Ureter (tissue), 1 donor: ENCODE results near the gene AP3S2. TPM values are rescaled to one million over a fixed set of nuclear protein-coding genes. Genes with fewer than 3 reads are reported as not detected.
"Not testable (repeated sequence)": the region's sequence is repeated elsewhere in the genome, so short reads cannot be mapped to it uniquely, and the experiment has no call there.

Experiments used
- DNase-seq: peaks from one replicate; pipeline ENCODE4 v3.0.0-alpha.2; 2020; ENCODE audit warnings: low spot score
- total RNA-seq: library from RNA; stranded (reverse); gene quantifications from one replicate; pipeline ENCODE4 v1.2.4, GENCODE V29; 2023
- donor health status: DM: yes; HTN: yes; CAD: no.

AP3S2 gene
- total RNA-seq, 1 donor from 2014 or later = 52.8 TPM

DNA sequence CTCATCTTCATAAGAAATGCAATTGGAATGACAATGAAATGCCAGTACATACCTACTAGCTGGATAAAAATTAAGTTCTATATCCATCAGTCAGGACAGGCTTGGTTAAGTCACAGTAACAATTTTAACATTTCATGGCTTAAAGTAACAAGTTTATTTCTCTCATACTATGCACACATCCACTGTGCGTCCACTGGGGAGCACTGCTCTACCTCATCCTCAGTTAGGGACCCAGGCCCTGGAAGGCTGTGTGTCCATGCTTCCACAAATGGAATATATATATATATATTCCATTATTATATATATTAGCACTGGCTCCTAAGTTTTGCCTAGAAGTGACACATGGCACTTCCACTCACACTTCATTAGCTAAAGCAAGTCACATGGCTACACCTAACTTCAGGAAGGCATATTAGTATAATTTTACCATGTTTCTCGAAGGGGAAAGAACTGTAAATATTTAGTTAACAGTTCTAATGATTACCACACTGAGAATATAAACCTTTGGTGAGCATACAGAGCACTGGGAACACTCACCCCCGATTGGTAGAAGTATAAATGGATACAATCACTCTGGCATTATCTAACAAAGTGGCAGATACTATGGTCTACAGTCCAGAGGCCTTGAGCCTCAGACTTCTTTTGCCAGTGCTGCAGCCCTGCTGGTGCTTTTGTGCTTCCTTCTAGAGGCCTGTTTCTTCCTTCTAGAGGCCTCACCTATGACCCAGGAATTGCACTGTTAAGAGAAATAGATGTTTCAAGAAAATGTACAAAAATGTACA, 28.6 kb downstream of the AP3S2 start:
- DNase-seq = no peak

DNA sequence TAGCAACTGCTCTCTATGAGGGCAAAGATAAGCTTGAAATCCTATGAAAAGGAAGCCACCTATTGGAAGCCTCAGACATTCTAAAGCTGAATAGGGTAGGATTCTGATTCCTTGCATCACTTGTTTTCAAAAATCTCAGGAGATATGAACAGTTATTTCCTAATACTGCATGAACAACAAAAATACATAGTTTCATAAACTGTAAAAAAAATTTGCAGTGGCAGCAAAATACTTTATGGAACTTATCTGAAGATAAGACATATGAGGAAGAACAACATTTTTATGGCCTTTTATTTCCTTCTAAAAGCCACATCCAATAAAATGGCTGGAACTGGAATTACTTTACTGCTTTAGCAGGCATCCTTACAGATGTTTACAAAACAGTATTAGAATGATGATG, 29.9 kb downstream of the AP3S2 start:
- no peak for DNase-seq

DNA sequence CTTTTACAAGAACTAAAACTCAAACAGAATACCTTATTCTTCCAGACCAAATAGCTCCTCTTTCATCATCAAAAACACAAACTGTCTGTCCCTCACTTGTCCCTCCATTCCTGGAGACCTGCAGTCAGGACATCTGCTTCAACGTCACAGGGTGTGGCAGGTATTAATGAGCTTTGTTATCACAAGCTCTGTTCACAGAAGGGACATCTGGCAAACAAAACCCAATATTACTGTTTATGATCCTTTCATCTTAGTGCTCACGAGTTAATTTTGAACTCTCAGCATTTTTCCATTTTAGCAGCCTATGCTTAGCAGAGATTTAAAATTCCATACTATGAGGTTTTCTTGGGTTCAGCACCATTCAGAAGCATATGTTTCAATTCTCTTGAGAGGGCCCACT, 32.9 kb downstream of the AP3S2 start:
- DNase-seq = no peak

DNA sequence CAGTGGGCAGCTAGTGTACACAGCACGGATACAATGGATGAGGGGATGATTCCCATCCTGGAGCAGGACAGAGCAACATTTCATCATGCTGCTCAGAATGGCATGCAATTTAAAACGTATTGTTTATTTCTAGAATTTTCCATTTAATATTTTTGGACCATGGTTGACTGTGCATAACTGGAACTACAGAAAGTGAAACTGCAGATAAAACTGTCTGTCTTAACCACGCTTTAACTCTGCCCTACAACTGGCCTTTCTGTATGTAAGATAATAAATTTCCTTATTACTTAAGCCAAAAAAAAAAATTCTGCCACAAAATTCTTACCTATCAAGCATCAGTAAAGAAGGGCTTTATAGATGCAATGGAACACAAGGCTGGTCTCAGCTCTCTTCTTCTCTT, 33.4 kb downstream of the AP3S2 start:
- DNase-seq = no peak

DNA sequence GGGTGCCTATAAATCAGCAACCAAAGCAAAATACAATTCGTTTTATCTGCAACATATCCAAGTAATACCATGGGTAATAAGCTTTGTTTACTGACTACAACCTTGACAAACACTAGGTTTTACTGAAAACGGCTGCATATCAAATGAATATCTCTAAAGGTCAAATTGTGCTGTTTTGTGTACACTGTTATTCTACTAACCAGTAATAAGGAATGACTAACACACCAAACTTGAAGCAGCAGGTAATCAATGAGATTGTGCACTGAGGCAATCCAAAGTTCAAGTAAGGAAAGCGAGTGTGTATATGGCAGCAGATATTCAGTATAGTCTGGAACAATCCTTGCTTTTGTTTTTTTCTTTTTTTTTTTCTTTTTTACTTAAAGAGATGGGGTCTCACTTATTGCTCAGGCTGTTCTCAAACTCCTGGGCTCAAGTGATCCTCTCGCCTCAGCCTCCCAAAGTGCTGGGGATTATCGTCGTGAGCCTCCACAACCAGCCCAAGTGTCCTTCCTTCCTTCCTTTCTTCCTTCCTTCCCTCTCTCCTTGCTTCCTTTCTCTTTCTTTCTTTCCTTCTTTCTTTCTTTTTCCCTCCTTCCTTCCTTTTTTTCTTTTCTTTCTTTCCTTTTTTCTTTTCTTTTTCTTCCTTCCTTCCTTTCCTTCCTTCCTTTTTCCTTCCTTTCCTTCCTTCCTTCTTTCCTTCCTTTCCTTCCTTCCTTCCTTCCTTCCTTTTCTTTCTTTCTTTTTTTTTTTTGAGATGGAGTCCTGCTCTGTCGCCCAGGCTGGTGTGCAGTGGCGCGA, 34.9 kb downstream of the AP3S2 start:
- no peak for DNase-seq

DNA sequence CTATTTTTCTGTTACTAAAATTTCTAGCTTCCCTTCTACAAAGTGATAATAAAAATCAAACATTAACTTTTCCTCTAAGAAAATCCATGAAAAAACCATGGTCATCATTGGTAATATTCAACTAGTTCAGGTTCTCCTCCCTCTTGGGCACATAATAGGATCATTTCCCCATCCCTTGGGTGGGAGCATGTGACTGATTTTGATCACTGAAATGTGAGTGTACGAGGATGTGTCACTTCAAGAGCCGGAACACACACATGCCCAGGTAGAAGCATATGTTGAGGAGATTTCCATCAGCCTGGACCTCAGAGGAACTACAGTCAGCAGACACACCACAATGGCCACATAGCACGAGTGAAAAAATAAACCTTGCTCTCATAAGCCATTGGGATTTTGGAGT, 36.1 kb downstream of the AP3S2 start:
- DNase-seq = no peak

DNA sequence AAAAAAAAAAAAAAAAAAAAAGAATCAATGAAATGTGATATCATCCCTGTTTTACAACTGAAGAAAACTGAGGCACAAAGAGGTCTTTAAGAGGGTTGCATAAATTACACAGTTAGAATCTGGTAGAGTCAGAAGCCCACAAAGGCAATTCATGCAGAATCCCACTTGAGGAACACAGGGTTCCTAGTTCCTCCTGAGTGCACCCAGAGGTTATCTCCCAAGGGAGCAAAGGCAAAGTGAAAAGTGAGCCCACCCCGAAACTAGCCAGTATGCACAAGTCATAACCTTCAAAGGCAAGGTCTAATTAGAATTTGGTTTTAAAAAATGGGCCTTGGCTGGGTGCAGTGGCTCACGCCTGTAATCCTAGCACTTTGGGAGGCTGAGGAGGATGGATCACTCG, 37.8 kb downstream of the AP3S2 start:
- DNase-seq = no peak

DNA sequence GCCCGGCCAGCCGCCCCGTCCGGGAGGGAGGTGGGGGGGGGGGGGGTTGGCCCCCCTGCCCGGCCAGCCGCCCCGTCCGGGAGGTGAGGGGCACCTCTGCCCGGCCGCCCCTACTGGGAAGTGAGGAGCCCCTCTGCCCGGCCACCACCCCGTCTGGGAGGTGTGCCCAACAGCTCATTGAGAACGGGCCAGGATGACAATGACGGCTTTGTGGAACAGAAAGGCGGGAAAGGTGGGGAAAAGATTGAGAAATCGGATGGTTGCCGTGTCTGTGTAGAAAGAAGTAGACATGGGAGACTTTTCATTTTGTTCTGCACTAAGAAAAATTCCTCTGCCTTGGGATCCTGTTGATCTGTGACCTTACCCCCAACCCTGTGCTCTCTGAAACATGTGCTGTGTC, 38.9 kb downstream of the AP3S2 start:
- not testable (repeated sequence) for DNase-seq

DNA sequence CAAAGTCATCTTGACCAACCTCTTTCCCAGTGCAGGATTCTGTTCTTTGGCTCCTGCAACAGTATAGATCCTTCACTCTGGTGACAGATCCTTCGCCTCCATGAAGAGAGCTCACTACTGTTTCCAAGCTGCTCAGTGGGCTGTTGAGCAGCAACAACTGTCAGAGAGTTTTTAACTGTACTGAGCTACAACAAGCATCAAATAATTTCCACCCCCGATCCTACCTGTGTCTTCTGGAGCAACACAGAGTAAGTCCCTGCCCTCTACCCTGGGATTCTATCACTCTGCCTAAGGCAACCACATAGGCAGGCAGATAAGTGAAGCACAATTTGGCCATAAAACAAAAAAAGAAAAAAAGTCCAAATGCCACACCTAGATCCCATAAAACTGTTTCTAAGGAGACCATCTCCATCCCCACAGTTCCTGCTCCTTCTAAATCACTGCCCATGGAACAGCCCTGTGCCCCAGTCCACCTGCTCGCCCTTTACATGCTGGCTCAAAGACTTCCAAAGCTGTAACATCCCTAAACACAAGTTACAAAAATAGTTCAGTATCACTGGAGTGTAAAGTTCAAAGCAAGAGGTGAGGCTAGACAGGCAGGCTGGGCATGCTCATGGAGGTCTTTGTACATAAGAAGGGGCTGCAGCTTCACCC, 41.3 kb downstream of the AP3S2 start:
- no peak for DNase-seq

DNA sequence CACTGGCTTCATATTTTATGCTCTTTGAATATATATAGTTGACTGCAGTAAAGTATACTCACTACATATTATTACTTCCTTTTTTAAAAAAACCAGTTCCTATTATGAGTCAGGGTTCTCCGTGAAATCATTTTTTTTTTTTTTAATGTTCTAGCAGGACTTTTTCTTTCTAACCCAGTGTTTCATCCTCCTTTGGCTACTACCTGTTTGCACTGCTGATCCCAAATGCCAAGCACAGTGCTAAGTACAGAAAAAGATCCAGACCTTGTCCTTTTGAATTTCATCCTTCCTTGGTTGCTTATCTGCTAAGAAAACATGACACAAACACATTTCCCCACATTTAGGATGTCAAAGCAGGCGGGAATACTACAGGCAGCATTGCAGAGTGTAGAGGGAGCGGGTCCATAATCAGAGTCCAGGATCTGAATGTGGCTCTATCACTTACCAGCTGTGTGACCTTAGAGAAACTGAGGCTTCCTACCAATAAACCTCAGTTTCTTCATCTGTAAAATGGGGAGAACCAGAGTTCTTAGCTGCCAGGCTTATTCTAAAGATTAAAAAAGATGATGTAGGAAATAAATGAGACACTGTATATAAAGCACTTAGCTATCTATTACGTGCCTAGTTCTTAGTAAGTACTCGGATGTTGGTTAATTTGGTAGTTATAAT, 42.0 kb downstream of the AP3S2 start:
- DNase-seq = no peak

DNA sequence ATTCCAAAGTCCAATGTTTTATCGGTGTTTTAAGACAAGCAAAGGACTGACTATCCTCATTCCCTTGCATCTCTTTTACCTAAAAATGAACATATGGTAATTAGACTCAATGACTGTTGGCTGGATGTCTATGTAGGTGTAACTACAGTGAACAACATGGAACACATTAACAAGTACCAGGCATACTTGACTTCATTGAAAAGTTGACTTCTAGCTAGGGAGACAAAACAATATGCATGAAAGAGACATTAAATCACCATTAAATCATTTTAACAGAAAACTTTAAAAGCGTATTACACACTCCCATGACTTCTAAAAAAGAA, 44.9 kb downstream of the AP3S2 start:
- DNase-seq = no peak

DNA sequence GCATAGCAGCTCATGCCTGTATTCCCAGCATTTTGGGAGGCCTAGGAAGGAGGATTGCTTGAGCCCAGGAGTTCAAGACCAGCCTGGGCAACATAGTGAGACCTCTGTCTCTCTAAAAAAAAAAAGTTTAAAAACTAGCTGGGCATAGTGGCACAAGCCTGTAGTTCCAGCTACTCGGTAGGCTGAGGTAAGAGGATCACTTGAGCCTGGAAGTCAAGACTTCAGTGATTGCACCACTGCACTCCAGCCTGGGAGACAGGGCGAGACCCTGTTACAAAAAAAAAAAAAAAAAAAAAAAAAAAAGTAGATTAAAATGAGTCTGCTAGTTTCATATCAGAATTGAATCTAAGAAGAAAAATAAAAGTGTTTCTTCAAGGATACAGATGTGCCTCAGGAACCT, 46.7 kb downstream of the AP3S2 start:
- no peak for DNase-seq

DNA sequence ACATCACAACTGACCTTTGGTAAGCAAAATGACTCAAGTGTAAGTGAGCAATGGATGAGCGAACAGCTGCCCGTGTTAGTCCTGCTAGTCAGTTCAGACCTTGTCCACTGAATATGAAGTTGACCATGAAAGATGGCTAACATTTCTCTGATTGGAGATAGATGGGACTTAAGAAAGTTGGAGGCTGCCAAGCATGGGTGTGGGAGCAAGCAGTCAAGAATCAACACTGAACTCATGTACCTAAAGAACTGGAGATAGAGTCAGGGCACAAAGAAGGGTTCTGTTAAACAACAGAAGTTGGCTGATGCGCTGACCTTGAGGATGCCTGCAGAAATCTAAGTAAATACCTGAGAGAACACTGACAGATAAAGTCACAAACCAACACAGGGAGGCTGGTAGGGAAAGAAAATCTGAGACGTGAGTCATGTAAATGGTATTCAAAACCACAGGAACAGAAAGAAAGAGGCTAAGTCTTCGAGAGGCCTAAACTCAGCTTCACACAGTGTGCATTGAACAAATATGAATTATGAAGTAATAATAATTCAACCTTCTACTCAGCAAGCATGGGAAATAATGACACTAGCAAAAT, 48.4 kb downstream of the AP3S2 start:
- no peak for DNase-seq

DNA sequence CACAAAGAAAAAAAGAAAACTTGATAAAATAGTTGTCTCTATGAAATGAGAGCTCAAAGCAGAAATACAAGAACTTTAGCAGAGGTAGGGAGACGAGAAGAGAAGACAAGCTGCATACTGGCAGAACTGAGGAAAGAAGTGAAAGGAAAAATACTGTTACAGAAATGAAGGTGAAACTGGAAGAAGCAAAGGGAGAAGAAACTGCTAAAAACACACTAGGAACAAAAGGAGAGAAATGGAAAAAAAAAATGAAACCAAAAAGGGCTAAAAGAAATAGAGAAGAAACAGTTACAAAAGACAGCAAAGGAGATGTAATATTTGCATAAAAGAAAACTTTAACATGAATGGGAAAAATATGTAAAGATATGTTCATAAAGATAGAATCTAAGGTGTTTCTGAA, 51.8 kb downstream of the AP3S2 start:
- DNase-seq = no peak

DNA sequence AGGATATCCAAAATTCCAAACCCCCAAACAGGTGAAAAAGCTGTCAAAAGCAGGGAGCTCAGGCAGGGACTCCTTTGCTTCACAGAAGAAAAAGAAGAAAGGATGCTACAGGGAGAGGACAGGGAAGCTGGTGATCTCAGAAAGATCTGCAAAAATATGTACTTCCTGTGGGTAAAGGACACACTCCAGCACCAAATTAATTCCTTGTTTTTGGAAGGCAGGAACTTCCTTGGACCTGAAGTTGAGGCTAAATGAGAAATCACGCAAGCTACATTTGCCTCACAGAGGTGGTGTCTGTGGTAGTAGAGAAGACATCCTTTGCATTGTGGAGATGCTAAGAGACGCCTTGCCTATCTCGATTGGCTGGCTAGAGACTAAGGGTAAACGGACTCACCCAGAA, 52.5 kb downstream of the AP3S2 start:
- DNase-seq = no peak

DNA sequence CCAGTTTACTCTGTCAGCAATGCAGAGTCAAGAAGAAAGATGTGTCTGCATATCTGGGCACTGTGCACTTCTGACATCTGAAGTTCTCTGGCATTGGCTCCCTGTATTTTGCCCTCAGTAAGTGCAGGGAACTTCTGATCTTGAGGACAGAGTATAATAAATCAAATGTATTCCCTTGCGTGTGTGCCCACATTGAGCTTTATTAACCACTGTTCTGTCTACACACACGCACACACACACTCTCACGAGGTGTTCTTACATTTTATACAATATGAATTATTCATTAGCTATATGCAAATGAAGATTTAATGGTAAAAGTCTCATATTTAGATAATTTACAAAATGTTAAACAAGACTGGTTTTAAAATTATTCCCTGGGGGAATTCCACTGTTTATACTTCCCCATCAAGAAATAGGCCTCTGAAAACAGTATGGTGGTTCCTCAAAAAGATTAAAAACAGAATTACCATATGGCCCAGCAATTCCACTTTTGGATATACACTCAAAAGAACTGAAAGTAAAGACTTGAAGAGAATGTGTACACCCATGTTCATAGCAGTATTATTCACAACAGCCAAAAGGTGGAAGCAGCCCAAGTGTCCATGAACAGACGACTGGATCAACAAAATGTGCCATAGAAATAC, 54.5 kb downstream of the AP3S2 start:
- DNase-seq = no peak

DNA sequence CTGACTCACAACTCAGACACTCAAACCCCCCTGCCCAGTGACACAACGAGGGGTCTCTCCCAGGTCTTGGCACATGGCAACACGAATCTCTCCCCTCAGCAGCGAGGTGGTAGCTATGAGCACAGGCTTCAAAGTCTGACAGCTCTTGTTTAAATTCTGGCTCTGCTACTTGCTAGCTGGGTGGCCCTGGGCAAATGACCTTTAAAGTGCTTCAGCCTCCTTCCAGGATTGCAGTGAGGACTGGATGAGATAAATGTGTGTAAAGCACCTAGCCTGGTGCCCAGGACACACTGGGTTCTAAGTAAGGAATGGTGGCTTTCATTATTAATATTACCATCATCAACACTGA, 56.0 kb downstream of the AP3S2 start:
- DNase-seq = no peak

DNA sequence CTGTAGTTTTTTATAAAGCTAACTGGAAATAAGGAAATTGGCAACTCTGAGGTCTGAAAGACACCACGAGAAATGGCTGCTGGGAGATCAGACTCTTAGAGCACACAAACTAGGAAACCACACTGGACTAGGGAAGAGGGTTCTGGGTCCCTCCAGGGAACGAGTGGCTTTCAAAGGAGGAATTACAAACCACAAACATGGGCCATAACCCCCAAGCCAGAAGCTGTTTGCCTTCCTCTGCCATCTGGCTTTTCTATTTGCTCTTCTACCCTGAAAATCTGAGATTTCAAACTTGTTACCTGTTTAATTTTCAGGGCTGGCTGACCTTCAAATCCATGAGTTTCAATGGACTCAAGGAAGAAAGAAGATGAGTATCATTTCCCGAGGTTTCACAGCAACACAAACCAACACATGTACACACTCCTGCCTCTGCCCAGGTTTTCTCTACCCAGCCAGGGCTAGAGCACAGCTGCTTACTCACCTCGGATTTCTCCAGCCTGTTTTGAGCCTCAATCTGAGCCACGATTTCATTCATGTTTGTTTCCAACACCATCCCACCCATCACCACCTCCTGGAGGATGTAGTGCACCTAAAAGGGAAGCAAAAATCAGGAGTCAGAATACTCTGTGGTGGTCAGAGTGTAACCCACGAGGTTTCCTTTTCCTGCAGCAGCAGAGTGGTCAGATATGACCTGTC, 56.5 kb downstream of the AP3S2 start:
- DNase-seq = no peak

DNA sequence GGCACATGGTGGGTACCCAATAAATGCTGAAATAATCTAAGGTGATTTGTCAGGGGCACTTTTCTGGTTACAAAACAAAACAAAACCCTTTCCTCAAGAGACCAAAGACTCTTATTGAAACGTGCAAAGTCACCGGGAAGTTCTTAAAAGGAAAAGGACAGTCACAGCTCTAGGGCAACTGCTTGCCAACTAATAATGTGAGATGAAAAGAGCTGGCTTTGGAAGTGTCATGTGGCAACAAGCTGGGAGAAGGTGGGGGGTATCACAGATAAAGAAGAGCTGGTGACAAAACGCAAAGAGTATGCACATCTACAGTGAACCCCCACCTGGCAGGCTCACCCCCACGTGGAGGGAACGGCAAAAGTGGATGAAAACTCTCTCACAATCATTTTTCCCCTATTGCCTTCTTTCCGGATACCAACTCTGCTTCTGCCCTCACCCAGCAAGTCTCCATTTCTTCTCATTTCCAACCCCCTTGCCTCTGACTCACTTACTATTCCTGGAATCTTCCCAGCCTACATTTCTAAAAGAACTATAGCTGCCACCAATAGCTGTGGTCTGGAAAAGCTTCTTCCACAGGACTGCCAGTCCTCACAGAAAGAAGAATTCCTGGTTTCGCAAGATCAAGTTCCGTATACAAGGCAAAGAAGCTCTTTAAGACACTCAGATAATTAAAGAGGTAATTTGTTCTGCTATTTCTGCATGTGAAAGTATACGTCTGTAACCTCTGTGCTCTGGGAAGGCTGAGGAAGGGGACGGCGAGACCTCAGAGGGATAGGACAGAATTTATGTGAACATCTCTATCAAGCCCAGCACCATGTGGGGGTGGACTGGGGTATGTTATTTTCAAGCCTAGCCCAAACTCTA, 57.3 kb downstream of the AP3S2 start:
- no peak for DNase-seq

DNA sequence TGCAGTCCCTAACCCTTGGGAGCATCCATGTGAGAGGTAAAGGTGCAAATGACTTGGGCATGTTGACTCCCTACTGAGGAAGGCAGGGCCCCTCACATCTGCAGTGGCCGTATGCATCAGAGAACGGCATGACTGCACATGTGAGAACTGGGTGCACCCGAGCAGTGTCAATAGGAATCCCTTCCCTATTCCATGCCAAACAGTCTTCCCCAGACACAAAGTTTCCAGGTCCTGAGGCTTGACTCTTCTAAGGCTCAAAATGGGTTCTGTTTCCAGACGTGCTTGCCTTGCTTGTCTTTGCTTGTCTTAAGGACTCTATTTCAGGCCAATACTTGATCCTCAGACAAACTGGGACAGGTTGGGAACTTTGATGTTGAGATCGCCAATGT, 58.6 kb downstream of the AP3S2 start:
- DNase-seq = no peak
